D341Med (cell line): ENCODE results near the gene FBXO41.

Experiments used
- DNase-seq: peaks from one replicate; pipeline ENCODE4 v3.0.0; 2012; ENCODE audit warnings: low spot score

FBXO41 gene

GRCh38 chr2:73284296-73285158, at the start of gene FBXO41:
FBXO41 (minus strand) TSS chr2:73284478; CDS start chr2:73269630, 14,848 bp downstream.
- peak; percentile 89 for DNase-seq

DNA sequence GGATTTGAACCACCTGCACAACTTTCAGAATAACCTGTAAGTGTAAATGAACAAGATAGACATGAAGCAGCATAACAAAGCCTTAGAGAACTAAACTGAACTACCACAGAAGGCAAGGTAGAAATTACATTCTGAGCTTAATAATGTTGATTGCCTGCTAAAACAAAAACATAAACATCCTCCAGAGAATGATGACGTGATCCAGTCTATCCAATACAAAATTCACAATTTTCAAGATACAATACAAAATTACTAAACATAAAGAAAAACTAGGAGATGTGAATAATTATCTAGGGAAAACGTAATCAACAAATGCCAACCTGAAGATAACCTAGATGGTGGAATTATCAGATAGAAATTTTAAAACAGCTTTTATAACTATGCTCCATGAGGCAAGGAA, 49.8 kb upstream of the FBXO41 start:
- no peak for DNase-seq

GRCh38 chr2:73333564-73333963, 49.3 kb upstream of the FBXO41 start:
- no peak for DNase-seq

DNA sequence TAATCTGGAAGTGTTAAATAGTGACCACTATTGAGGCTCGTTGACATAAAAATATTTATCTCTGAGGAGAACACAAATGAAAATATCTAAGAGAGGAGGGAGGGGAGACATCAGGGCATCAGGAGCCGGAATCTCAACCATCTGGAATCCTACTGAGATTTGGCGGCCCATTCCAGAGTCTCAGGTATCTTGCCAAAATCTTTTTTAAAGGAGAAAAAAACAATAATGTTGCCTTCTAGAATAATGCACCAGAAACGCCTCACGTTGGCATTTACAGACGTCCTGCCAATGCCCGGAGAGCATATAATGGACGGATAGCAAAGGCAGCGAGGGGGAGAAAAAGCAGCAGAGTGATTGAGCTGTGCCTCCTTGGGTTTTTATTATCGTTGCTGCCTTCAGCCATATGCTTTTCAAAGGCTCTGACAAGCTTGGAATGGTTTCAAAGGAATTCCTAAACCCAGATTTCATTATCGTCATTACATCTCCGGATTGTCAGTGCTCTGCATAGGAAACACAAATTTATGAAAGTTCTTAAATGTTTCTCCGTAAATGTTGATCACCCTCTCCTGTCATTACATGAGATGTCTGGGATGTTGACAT, 39.9 kb upstream of the FBXO41 start:
- DNase-seq, result no peak

GRCh38 chr2:73323551-73323950, 39.3 kb upstream of the FBXO41 start:
- DNase-seq, result no peak

GRCh38 chr2:73314441-73314840, 30.2 kb upstream of the FBXO41 start:
- DNase-seq, result no peak

GRCh38 chr2:73307720-73308119, 23.4 kb upstream of the FBXO41 start:
- no peak for DNase-seq

- DNase-seq, result no peak
Observed at GRCh38 chr2:73301636-73302035, 17.4 kb upstream of the FBXO41 start.

- DNase-seq, result no peak
Observed at GRCh38 chr2:73300926-73301325, 16.6 kb upstream of the FBXO41 start.

- no peak for DNase-seq
Observed at GRCh38 chr2:73297586-73297985, 13.3 kb upstream of the FBXO41 start.

DNA sequence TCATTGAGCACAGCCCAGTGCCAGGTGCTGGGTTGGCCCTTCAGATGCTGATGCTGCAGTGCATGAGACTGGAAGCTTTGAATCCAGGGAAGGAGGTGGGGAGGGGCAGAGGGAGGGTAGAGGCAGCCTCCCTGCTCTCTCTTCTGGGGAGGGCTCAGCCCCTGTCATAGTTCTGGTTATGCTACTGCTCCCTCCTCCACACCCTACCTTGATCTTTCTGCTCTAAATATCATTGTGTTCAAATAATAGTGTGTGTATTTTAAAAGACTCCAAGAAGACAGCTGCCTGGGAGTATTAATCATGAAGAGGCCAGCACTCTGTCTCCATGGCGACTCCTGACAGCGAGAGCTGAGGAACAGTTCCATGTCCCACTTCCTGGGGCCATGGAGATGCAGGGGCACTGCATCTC, 12.9 kb upstream of the FBXO41 start:
- DNase-seq, result no peak

GRCh38 chr2:73295751-73296400, 11.6 kb upstream of the FBXO41 start:
- no peak for DNase-seq

DNA sequence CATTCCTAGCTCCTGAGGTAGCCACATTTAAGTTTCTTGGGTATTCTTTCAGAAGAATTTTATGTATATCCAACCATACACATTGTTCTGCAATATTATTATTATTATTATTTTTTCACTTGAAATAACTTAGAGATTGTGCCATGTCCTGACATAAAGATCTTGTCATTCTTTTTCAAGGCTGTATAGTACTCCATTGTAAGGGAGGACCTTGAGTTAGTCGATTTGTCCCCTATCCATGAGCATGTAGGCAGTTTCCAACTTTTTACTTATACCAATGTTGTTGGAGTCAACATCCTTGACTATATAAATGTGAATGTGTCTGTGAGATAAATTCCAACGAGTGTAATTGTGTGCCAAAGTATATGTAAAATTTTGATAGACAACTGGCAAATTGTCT, 10.0 kb upstream of the FBXO41 start:
- no peak for DNase-seq

- DNase-seq, result peak; percentile 95
Observed at GRCh38 chr2:73293534-73294171, 9.4 kb upstream of the FBXO41 start, which contains the start of gene EGR4. EGR4 (minus strand) TSS chr2:73293548; CDS start chr2:73293317, 231 bp downstream.

GRCh38 chr2:73292906-73293533, 8.7 kb upstream of the FBXO41 start:
- peak; percentile 57 for DNase-seq

DNA sequence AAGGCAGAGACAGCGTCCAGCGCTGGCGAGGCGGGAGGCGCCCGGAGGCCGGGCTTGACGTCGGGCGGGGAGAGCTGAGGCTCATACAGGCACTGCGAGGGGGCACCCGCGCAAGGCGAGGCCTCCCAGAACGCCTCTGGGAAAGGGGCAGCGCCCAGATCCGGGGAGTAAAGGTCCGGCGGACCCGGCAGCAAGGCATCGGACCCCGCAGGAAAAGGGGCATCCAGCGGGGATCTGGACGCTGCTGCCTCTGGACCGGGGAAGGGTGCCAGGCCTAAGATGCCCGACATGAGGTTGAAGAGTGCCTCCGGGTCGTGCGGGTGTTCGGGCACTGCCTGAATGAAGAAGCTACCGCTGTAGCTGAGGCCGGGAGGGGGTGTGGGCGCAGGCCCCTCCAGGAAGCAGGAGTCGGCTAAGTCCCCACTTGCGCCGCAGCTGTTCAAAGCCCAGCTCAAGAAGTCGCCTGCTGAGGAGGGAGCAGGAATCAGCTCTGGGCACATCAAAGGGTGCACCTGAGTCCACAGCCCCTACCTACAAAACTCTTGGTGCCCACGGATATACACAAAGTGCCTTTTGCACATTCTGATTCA, 8.1 kb upstream of the FBXO41 start:
- DNase-seq, result no peak

DNA sequence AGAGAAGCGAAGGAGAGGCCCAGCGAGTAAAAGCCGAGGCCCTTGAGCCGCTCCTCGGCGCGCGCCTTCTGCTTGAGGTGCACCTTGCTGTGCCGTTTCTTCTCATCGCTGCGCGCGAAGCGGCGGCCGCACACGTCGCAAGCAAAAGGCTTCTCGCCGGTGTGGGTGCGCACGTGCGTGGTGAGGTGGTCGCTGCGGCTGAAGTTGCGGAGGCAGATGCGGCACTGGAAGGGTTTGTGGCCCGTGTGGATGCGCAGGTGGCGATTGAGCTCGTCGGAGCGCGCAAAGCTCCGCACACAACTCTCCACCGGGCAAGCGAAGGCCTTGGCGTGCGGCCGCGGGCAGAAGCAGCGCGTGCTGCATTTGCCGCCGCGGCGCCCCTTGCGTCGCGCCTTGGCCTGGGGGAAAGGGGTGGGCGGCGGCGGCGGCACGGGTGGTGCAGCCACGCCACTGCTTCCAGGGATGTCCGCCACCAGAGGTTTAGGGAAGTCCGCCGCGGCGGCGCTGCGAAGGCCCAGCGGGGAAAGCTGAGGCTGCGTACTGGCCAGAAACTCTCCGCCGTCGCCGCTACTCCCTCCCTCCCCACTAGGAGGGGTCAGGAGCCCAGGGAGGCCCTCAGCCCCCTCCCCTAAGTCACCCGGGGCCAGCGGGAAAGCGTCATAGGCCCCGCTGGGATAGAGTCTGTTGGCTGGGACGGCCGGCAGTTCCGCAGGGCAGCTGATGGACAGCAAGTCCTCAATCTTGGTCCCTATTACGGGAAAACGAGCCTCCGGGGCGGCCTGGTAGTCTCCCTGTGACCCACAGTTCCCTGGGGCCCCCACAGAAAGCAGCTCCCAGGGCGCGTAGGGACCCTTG, 7.4 kb upstream of the FBXO41 start:
- peak; percentile 65 for DNase-seq

- no peak for DNase-seq
Observed at GRCh38 chr2:73291093-73291460, 6.8 kb upstream of the FBXO41 start.

DNA sequence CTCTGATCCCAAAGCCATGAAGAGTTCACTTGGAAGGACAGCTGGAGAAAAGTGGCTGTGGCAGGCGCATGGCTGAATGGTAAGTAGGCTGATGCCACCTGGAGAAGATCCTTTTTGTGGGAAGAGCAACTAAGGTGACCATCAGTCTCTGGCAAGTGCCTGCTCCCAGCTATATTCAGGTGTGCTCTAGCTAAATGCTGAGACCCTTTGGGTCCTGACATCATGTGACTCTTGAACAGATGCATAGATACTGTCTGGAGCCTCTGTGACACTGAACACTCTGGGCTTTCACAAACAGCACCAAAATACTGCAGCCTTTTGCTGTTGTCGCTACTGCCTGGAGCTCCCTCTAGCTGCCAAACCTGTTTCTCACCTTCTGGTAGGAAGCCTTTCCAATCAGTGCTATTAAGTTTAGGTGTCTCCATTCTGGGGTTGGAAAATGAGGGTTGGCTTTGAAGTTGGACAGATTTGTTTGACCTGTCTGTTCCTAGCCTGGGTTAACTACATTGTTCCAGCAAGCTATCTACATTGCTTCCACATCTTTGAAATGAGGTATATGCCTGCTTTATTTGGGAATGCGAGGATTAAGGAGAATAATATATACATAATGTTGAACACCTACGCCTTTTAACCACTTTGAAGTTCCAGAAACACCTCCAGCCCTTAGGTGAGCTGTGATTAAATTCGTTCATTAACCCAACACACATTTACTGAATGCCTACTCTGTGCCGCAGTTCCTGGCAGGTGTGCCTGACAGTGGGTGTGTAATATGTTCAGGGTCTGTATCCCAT, 6.0 kb upstream of the FBXO41 start:
- peak; percentile 59 for DNase-seq

GRCh38 chr2:73289304-73289703, 5.0 kb upstream of the FBXO41 start:
- DNase-seq, result no peak
